Coronary artery (tissue), 2 donors: ENCODE measurements around the gene UBR7.
"Not testable (repeated sequence)": the region's sequence is repeated elsewhere in the genome, so short reads cannot be mapped to it uniquely, and the experiment has no call there.

Experiments
- DNase-seq: peaks from one replicate; pipeline ENCODE4 v3.0.0-alpha.2; 2017; ENCODE audit warnings: low spot score
- H3K27ac ChIP-seq, 2 donors: fragments of 200-600 bp; sonication (generic); one replicate each; pipeline ENCODE4 v1.5.1; 2016 to 2019
- H3K4me3 ChIP-seq: fragments of 200-600 bp; sonication (generic); 2 replicates; pipeline ENCODE4 v1.5.1; 2016; ENCODE audit warnings: mild to moderate bottlenecking, moderate library complexity
- CTCF ChIP-seq: fragments of 200-600 bp; sonication (generic); IDR thresholded peaks from one replicate; pipeline ENCODE4 v1.5.1; 2019; ENCODE audit warnings: antibody characterized with exemption

The UBR7 gene

DNA sequence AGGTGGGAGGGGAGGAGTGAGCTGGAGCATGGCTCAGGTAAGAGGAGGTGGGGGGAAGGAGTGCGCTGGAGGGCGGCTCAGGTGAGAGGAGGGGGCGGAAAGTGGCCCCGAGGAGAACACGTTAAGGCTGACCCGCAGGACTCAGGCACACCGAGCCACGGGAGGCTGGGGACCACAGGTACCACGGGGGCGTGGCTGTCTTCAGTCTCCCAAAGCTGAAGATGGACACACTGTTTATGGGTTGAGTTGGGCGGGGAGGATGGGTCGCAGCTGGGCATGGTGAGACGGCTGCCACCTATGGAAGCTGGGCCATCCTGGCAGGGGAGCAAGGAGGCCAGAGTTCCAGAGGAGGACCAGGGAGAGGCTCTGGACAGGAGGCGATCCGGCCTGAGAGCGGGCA is 23.5 kb downstream of the UBR7 start:
- DNase-seq, result no peak
- no peak for TF ChIP-seq CTCF
- H3K4me3 ChIP-seq, result peak overlapping the region; percentile 70
- H3K27ac ChIP-seq, result no peak overlapping the region

- H3K27ac ChIP-seq, result no peak overlapping the region
- no peak for DNase-seq
- H3K4me3 ChIP-seq, result peak overlapping the region; percentile 70
- TF ChIP-seq CTCF, result no peak
Observed at GRCh38 chr14:93231129-93231979, 24.3 kb downstream of the UBR7 start.

- TF ChIP-seq CTCF, result no peak
- Histone ChIP-seq H3K27ac (no peak overlapping the region), H3K4me3 (peak overlapping the region; percentile 70)
- DNase-seq, result no peak
Observed at GRCh38 chr14:93232159-93232558, 25.1 kb downstream of the UBR7 start.

DNA sequence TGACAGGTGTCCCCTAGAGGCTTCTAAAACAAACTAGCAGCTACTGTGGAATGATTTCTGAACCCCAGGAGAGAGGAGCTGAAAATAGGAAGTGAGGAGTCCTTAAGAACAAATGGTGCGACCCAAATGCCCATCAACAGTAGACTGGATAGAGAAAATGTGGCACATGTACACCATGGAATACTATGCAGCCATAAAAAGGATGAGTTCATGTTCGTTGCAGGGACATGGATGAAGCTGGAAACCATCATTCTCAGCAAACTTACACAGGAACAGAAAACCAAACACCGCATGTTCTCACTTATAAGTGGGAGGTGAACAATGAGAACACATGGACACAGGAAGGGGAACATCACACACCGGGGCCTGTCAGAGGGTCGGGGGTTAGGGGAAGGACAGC is 26.0 kb downstream of the UBR7 start:
- not testable (repeated sequence) for DNase-seq, H3K4me3 ChIP-seq, H3K27ac ChIP-seq

GRCh38 chr14:93234798-93235197 is 27.7 kb downstream of the UBR7 start:
- no peak overlapping the region for H3K4me3 ChIP-seq
- DNase-seq, result no peak
- H3K27ac ChIP-seq, result no peak overlapping the region
- no peak for TF ChIP-seq CTCF

DNA sequence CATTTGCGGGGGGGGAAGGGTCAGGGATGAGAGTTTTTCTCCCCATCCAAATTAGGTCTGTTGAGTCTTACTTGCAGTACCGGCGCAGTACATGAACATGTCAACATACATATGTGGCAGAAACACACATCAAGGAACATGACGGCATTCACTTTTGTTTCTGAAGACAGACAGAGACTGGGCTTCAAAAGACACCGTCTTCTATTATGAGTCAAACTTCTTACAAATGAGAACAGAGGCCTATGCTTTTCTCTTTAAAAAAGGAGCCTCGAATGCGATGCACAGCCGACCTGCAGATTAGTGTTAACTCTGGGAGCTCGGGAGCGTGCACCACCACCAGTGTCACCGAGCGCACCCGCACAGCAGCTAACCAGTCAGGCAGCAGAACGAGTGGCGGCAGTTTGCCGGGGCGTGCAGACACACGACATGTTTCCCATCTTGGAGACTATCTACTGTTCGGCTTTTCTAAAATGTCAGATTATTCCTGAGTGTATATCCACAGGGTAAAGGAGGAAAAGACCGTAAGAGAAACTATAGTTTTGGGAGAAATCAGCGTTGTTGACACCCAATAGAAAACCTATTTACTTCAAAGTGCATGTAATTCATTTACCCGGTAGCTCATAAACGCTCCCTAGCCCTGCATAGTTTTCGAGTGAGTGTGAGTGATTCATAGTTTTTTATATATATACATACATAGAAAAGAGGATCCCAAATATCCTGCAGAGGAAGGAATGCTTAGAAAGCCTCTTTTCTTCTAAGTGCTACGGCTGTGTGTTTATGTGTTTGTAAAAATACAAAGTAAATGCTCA is 33.0 kb downstream of the UBR7 start:
- no peak overlapping the region for H3K27ac ChIP-seq
- no peak overlapping the region for H3K4me3 ChIP-seq
- no peak for TF ChIP-seq CTCF
- DNase-seq, result no peak

DNA sequence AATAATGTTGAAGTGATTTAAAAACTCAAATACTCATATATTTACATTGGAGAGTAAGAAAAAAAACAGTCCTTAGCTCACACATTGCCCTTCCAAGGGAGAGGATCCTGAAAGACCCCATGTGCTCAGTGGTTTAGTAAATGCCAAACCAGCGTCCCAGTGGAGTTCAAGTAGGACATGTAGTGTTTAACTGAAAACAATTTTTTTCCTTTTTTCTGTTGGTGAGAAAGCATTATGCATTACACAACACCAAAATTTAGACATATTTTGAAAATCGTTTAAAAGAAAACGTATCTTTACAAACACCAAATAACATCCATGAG is 33.6 kb downstream of the UBR7 start:
- Histone ChIP-seq H3K4me3 (no peak overlapping the region), H3K27ac (no peak overlapping the region)
- TF ChIP-seq CTCF, result no peak
- no peak for DNase-seq
